ENCODE data around the gene IL17B. TPM values are rescaled to one million over a fixed set of nuclear protein-coding genes. Genes with fewer than 3 reads are reported as not detected.

Gene IL17B
- total and polyA plus RNA-seq, 11 donors: 0.33 to 0.42 (median 0.35) TPM; not detected in 8

DNA sequence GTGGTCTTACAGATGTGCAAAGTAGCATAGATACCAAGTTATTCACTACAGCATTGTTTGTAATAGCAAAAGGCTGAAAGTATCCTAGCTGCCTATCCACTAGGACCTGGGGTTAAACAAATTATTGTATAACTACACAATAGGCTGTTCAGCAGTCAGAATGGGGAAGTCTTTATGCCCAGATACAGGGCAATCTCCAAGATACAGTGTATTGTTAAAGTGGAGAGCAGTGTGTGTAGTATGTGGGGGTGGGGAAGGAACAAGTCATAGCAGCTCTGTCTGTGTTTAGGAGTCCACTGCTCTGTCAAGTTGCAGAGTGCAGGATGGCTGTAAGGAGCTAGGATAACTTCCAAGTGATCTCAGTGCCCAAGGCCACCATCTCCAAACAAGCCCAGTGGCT lies 15.7 kb downstream of the IL17B start:
- Histone ChIP-seq H3K4me3 (no peak overlapping the region), H3K9me3 (no peaks in the 10 kb centered on the region), H3K4me1 (peaks cover 0 to 27% (median 6%) of the 10 kb centered on the region in 12 donors), H3K27ac (no peak overlapping the region), H3K36me3 (no peaks in the 10 kb centered on the region), H3K27me3 (no peaks in the 10 kb centered on the region)
- ATAC-seq (no peak), DNase-seq (no peak)
- no peak for TF ChIP-seq POLR2A (IDR thresholded peaks at IDR 0.05)
- TF ChIP-seq, protein P1, sequence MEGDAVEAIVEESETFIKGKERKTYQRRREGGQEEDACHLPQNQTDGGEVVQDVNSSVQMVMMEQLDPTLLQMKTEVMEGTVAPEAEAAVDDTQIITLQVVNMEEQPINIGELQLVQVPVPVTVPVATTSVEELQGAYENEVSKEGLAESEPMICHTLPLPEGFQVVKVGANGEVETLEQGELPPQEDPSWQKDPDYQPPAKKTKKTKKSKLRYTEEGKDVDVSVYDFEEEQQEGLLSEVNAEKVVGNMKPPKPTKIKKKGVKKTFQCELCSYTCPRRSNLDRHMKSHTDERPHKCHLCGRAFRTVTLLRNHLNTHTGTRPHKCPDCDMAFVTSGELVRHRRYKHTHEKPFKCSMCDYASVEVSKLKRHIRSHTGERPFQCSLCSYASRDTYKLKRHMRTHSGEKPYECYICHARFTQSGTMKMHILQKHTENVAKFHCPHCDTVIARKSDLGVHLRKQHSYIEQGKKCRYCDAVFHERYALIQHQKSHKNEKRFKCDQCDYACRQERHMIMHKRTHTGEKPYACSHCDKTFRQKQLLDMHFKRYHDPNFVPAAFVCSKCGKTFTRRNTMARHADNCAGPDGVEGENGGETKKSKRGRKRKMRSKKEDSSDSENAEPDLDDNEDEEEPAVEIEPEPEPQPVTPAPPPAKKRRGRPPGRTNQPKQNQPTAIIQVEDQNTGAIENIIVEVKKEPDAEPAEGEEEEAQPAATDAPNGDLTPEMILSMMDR (IDR thresholded peaks at IDR 0.05): no peak
- intact Hi-C loops (cut with DNase I): no loop called here

DNA sequence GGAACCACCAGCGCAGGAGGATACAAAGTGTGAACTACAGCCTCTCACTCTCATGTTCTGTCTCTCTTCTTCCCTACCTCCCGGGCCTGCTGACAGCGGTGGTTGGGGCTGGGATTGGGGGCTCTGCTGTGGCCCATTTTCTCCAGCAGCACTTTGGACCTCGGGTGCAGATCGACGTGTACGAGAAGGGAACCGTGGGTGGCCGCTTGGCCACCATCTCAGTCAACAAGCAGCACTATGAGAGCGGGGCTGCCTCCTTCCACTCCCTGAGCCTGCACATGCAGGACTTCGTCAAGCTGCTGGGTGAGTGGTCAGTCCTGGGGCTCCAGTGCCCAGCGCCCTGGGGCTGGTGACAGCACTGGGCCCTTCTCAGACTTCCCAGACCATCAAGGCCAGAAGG lies 16.6 kb downstream of the IL17B start:
- H3K9me3 ChIP-seq: no peaks in the 10 kb centered on the region
- 87 to 93% (median 90%) methylated on average over 12 of the region's 12 CpGs for WGBS, 4 donors

DNA sequence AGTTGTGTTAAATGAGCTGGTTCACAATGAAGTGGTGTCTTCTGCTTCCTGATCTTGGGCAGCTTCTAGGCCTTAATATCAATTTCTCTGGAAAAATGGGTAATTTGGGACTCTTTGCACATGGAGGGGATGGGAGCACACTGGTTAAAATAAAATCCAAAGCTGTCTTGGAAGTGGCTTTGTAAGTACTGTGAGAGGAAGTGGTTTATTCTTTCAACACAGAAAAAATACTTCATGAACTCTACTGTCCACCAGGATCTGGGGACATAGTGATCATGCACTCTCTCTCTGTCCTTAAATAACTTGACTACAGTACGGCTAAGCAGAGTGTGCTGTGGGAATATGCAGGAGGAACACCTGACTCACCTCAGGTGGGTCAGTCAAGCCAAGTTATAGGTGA lies 18.8 kb downstream of the IL17B start:
- intact Hi-C loops (cut with DNase I): no loop called here

More for the DNA sequence above, 16.6 kb downstream of the IL17B start:
- H3K27me3 ChIP-seq: no peaks in the 10 kb centered on the region
- no peak overlapping the region for H3K4me3 ChIP-seq
- TF ChIP-seq, protein P1 (IDR thresholded peaks at IDR 0.05): no peak
- no peak for TF ChIP-seq POLR2A (IDR thresholded peaks at IDR 0.05)
- intact Hi-C loops (cut with DNase I): no loop called here
- ATAC-seq (no peak), DNase-seq (no peak)
- H3K36me3 ChIP-seq: no peaks in the 10 kb centered on the region
- no peak overlapping the region for H3K27ac ChIP-seq
- peaks cover 0 to 25% (median 9%) of the 10 kb centered on the region in 12 donors for H3K4me1 ChIP-seq

DNA sequence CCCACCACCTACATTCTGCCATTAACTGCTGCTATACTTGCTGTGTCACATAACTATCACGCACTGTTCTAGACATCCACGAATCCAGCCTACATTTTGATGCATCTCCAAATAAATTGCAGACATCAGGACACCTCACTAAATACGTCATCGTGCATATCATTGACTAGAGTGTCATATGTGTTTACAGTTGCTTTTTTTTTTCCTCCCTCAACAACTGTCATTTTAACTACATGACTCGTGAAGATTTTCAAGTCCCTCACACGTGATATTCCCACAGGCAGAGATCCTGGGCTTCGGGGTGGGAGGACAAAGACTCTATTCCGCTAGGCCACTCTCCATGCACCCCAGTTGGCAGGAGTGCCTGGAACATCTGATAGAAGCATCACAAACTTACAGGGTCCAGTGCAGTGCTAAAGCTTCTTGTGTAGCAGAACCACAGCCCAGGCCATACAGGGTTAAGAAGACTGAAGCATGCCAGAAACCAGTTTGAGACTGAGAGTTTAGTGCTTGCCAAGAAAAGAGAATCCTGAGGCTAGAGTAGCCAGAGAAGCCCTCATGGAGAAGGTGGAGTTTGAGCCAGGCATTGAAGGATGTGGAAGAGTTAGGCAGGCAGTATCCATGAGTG lies 20.1 kb downstream of the IL17B start:
- ATAC-seq: no peak
- H3K4me1 ChIP-seq: peaks cover 0 to 30% (median 11%) of the 10 kb centered on the region in 12 donors
- H3K27ac ChIP-seq: no peak overlapping the region
- no peaks in the 10 kb centered on the region for H3K9me3 ChIP-seq
- intact Hi-C loops (cut with DNase I): loop anchor here in 4 of 10 donors (5.0 to 10.0 kb wide), 3 partner anchors 37 to 234 kb away; partner anchors contain the start of gene AFAP1L1 (in 2 of the 4)
- TF ChIP-seq, protein P1 (IDR thresholded peaks at IDR 0.05): no peak
- no peak for TF ChIP-seq POLR2A (IDR thresholded peaks at IDR 0.05)
- H3K4me3 ChIP-seq: peak overlapping the region in 2 of 12 donors; percentile 69 to 78
- DNase-seq: no peak
- no peaks in the 10 kb centered on the region for H3K27me3 ChIP-seq
- 77 to 88% (median 81%) methylated on average over 8 of the region's 8 CpGs for WGBS, 4 donors
- peaks cover 0 to 17% (median 14%) of the 10 kb centered on the region in 9 donors for H3K36me3 ChIP-seq

More for the DNA sequence above, 18.8 kb downstream of the IL17B start:
- ATAC-seq: no peak
- H3K36me3 ChIP-seq: peaks cover 0 to 6% (median under 1%) of the 10 kb centered on the region in 9 donors
- DNase-seq: no peak
- no peak for TF ChIP-seq POLR2A (IDR thresholded peaks at IDR 0.05)
- TF ChIP-seq, protein P1 (IDR thresholded peaks at IDR 0.05): no peak
- no peaks in the 10 kb centered on the region for H3K9me3 ChIP-seq
- H3K4me3 ChIP-seq: no peak overlapping the region
- H3K4me1 ChIP-seq: peaks cover 0 to 30% (median 11%) of the 10 kb centered on the region in 12 donors
- no peaks in the 10 kb centered on the region for H3K27me3 ChIP-seq
- peak overlapping the region in 1 of 12 donors; percentile 24 for H3K27ac ChIP-seq
- WGBS, 4 donors: 81 to 89% (median 84%) methylated on average over 1 of the region's 1 CpG

Data from heart left ventricle (tissue), 16 donors.